ENCODE data around the gene DPP4. TPM values are rescaled to one million over a fixed set of nuclear protein-coding genes. Genes with fewer than 3 reads are reported as not detected.

DPP4 gene
- total RNA-seq, 1 donor from 2014 or later, result 6.9 TPM

DNA sequence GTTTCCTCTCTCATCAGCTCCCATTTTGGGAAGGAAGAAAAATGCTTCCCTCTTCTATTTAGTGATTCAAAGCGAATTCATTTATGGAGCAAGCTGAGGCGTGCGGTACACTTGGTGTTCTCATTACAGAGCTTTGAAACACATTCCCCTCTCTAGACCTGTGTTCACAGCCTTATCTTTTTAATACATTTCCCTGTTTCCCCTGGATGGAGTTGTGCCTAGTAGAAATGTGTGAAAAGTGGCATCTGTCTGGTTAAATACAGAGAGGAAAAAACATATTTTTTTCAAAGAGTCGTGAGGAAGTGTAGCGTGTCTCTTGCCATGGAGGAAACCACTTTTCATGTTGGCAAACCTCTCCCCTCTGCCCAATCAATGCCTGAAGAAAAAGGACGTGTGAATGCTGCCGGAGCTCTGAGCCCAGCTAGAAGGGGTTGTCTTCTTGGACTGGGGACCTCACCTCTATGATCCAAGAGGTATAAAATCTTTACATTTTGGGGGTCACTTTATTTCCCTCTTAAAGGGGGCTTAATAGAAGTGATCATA, 52.4 kb downstream of the DPP4 start:
- DNase-seq (ENCODE audit: low spot score), result no peak

GRCh38 chr2:162018530-162018929, 55.5 kb downstream of the DPP4 start:
- DNase-seq (ENCODE audit: low spot score), result no peak

GRCh38 chr2:162017233-162017632, 56.8 kb downstream of the DPP4 start:
- no peak for DNase-seq (ENCODE audit: low spot score)

GRCh38 chr2:162016080-162016479, 57.9 kb downstream of the DPP4 start:
- no peak for DNase-seq (ENCODE audit: low spot score)

DNA sequence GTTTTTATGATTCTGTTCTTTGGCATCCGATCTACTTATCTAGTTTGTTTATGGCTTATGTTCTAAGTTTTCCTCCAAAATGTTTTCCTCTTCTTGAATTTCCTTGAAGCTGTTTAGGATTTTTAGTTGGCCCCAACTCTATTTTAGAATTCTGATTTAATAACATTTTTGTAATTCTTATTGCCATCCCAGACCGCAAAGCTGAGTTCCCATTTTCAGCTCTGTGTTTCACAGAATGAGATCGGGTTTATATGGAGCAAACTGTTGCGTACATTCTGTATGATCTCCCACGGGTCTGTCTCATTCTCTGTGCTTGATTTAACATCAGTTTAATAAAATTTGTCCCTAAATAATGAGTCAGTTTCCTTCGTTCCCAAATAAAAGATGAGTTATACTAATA, 59.3 kb downstream of the DPP4 start:
- DNase-seq (ENCODE audit: low spot score), result no peak

GRCh38 chr2:162013514-162014475, 60.2 kb downstream of the DPP4 start:
- DNase-seq (ENCODE audit: low spot score), result no peak

- DNase-seq (ENCODE audit: low spot score), result no peak
These were observed 61.4 kb downstream of the DPP4 start for GRCh38 chr2:162012565-162013058.

- DNase-seq (ENCODE audit: low spot score), result no peak
These were observed 62.1 kb downstream of the DPP4 start for GRCh38 chr2:162011706-162012564.

GRCh38 chr2:162009543-162009942, 64.5 kb downstream of the DPP4 start:
- no peak for DNase-seq (ENCODE audit: low spot score)

DNA sequence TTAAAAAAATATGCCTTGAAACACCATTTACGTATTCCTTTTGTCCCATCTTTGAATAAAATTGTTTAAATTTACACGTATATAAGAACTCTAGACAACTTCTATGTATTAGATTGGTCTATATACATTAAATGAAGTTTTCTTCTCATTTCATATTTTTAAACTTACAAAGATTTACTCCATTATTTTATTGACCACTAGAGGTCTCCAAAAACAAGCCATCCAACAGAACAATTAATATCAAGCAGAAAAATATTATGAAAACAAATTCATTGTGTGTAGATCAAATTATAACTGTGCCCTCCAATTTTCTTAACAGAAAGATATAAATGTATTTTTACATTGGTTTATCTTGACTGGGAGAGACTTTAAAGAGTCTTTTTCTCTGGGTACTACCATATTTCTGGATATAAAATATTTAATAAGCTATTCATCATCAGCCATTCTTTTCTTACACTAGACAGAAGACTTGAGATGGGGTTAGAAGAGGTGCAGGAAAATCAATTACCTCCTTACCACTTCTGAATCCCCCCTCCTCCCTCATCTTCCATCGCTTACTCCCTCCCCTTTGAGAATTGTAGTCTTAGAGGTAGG, 66.5 kb downstream of the DPP4 start:
- no peak for DNase-seq (ENCODE audit: low spot score)

- DNase-seq (ENCODE audit: low spot score), result no peak
These were observed 67.7 kb downstream of the DPP4 start for GRCh38 chr2:162006337-162006736.

DNA sequence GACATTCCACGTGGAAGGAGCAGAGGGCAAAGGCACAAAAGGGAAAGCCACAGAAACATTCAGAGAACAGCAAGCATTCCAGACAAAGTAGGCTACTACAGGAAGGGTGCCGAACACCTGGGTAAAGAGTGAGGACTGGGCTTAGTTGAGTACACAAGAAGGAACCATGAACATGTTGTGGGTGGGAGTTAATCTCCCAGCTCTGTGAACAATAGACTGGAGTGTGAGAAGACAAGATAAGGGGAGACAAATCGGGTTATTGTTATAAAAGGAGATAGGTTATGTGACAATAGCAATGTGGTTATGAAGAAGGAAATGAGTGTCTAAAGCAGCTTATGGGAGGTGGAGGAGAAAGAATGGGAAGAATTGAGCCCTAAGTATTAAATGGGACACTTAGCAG, 70.0 kb downstream of the DPP4 start:
- no peak for DNase-seq (ENCODE audit: low spot score)

DNA sequence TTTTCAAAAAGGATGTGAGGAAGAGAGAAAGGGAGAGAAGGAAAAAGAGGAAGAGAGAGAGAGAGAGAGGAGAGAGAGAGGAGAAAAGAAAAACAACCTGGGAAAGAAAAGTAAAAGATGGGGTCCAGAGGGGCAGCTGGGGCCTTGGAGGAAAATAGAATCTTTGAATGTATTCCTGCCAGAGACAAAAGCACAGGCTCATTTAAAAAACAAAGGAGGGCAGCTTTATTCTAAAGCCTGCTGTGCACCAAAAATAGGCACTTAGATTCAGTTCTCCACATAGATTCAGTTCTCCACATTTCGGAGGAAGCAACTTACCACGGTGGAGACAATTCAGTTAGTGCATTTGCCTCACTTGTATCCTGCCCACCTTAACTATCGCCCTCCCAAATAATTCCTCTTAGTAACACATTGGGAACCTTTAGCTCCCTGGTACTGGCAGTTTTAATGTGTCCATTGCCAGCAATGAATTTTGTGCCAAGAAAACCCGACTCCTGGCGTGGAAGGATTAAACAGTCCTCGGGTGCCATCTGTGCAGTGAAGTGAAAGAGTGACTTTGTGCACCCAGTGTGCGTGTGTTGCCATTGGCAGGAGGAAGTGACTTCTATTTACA, 71.3 kb downstream of the DPP4 start:
- DNase-seq (ENCODE audit: low spot score), result no peak

- DNase-seq (ENCODE audit: low spot score), result no peak
These were observed 73.6 kb downstream of the DPP4 start for GRCh38 chr2:162000431-162000830.

DNA sequence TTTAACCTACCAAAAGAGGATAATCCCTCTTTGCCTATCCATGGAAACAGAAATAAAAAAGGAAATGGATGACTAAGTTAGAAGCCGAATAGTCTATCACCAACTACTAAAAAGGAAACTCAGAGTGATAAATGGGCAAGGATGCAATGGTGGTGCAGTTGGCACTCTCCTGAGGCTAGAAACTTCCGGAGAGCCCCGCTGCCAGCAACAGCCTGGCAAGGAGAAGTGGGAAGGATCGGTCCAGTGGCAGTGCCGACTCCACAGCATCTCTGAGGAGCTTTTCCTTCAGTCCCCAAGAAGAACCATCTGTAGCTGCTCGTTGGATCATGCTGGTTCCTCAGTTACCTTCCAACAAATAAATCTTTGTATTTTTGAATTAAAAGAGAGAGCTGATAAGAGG, 74.7 kb downstream of the DPP4 start:
- no peak for DNase-seq (ENCODE audit: low spot score)

DNA sequence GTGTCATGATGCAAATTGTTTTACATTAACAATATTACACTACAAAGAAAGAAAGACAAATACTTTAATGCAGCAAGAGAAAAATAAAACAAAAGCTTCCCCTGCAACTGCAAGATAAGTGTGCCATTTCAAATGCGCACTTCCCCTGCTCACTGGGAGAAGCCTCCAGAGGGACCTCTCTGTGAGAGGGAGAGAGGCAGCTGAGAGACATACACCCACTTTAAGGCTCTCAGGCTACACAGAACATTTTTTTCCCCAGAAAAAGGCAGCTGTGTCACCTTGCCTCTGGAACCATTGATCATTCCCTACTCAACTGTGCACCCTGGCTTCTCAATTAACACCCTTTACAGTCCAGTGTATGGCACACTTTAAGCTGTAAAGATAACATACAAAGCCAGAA, 75.2 kb downstream of the DPP4 start:
- no peak for DNase-seq (ENCODE audit: low spot score)

DNA sequence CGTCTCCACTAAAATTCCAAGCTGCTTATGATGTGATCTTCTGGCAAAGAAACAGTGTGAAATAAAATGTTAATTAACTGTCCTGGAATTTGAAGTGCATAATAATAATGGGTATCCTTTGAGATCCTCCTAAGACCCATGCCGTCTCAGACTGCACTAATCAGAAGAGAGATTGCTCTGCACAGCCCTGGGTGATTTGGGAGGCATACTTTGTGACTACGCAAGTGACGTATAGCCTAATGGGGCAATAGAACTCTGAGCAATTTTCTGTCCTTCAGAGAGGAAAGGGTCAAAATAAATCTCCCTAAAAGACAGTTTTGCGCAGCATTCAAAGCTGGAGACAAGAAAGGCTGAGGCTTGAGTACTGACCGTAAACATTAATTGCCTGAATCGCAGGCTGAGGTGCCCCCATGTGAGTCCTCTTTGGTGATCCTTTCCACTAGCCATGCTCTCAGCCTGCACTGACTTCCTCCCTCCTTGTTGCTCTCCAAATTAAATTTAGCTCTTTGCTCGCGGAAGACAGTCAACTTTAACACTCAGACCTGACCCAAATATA, 76.0 kb downstream of the DPP4 start:
- DNase-seq (ENCODE audit: low spot score), result no peak

DNA sequence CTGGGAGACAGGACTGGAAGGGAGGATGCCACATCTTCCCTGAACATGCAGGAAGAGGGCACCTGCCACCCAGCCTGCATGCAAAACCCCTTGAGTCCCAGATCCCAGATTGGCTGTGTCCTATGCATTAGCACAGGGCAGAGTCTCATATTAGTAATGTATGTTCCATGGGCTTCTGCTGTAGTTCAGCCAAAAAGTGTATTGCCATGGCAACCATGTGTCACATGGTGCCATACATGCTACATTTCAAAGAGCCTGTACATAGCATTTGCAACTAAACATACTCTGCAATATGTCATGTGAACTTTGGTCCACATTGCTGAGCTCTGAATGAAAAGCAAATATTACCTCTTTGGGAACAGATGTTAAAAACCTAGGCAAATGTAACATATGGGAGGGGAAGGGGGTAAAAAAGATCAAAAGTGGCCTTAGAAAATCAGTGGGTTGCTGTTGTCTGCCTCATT, 78.4 kb downstream of the DPP4 start:
- DNase-seq (ENCODE audit: low spot score), result no peak

GRCh38 chr2:161994761-161995520, 79.1 kb downstream of the DPP4 start:
- DNase-seq (ENCODE audit: low spot score), result no peak

DNA sequence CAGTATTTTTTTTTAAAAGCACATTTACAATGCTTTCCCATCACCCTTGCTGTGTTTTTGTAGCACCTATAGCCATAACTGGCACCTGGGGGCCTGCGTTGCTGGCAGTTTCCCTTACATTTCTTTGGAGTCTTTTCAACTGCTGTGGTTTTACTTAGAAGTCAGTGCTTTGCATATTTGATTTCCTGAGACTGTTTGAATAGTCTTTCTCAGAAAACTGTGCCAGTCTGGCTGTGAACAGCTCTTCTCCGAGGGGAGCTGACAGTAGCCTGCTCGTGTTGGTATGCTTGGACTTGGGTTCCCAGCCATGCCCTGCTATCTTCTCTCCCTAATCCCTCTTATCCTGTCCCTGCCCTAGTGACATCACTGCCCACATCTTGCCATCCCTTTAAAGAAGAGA, 81.5 kb downstream of the DPP4 start:
- no peak for DNase-seq (ENCODE audit: low spot score)

All from mesenteric fat pad (tissue), 1 donor.